IMR-90 (cell line): ENCODE measurements around the gene MRS2. TPM values are rescaled to one million over a fixed set of nuclear protein-coding genes. Genes with fewer than 3 reads are reported as not detected.

Experiments used
- ATAC-seq: fragments of 200-7000 bp; cut with Tn5 transposase; 2 replicates; pipeline ENCODE4 v1.9.1; 2020; ENCODE audit warnings: low read depth, mild to moderate bottlenecking, moderate library complexity
- BruUV-seq: library from RNA; stranded (reverse); fragments of 400-500 nt; replicated peaks from 2 replicates; lab custom pipeline; 2021; lab: Mats Ljungman, UMichigan
- CTCF ChIA-PET: fragments of 300-600 bp; formaldehyde crosslinking; extraction: SDS; loops from one replicate; lab custom pipeline; 2021; ENCODE audit warnings: antibody characterized with exemption; lab: Yijun Ruan, JAX
- POLR2A ChIA-PET: fragments of 300-600 bp; sonication (Branson Sonifier 250); formaldehyde crosslinking; loops from one replicate; lab custom pipeline; 2022; ENCODE audit warnings: antibody characterized with exemption; ENCODE audit not compliant: unreplicated experiment; lab: Charles Lee
- DNase-seq: peaks from one replicate; pipeline ENCODE4 v3.0.0; 2013
- H2AFZ ChIP-seq: replicated peaks from 2 replicates; pipeline ENCODE3; 2013; ENCODE audit warnings: low read length, mild to moderate bottlenecking; ENCODE audit not compliant: poor library complexity
- H2AK5ac ChIP-seq: 2 replicates; pipeline ENCODE4 v1.6.1; 2013; ENCODE audit warnings: low read depth, low read length, inconsistent platforms
- H2AK9ac ChIP-seq: replicated peaks from 2 replicates; pipeline ENCODE3; 2013; ENCODE audit warnings: mild to moderate bottlenecking, low read depth, low read length, moderate library complexity; ENCODE audit not compliant: poor library complexity
- H2BK120ac ChIP-seq: 2 replicates; pipeline ENCODE4 v1.6.1; 2013; ENCODE audit warnings: low read depth, low read length, inconsistent platforms
- H2BK15ac ChIP-seq: 3 replicates; pipeline ENCODE4 v1.6.1; 2013; ENCODE audit warnings: low read depth, low read length, inconsistent platforms
- H2BK20ac ChIP-seq: 2 replicates; pipeline ENCODE4 v1.6.1; 2013; ENCODE audit warnings: low read depth, mild to moderate bottlenecking, inconsistent platforms, low read length, moderate library complexity
- H2BK5ac ChIP-seq: 2 replicates; pipeline ENCODE4 v1.6.1; 2013; ENCODE audit warnings: mild to moderate bottlenecking, low read depth, low read length, inconsistent platforms; ENCODE audit not compliant: poor library complexity, severe bottlenecking
- H3K14ac ChIP-seq: replicated peaks from 2 replicates; pipeline ENCODE4 v1.6.1; 2013; ENCODE audit warnings: low read depth, low read length, inconsistent platforms
- H3K18ac ChIP-seq: 2 replicates; pipeline ENCODE4 v1.6.1; 2013; ENCODE audit warnings: low read depth, low read length, control low read depth
- H3K23ac ChIP-seq: 2 replicates; pipeline ENCODE4 v1.6.1; 2013; ENCODE audit warnings: low read depth, low read length, inconsistent platforms
- H3K27ac ChIP-seq: 2 replicates; pipeline ENCODE4 v1.5.1; 2013; ENCODE audit warnings: mild to moderate bottlenecking, control low read depth, low read length; ENCODE audit not compliant: insufficient read depth
- H3K27me3 ChIP-seq: 2 replicates; pipeline ENCODE4 v1.6.1; 2013; ENCODE audit warnings: low read length; ENCODE audit not compliant: control insufficient read depth, insufficient read depth
- H3K36me3 ChIP-seq: 2 replicates; pipeline ENCODE4 v1.6.1; 2013; ENCODE audit warnings: low read length, mixed read lengths; ENCODE audit not compliant: control insufficient read depth, insufficient read depth
- H3K4ac ChIP-seq: 2 replicates; pipeline ENCODE4 v1.6.1; 2013; ENCODE audit warnings: low read depth, low read length, inconsistent platforms
- H3K4me1 ChIP-seq: 2 replicates; pipeline ENCODE4 v1.6.1; 2013; ENCODE audit warnings: low read length, mixed read lengths; ENCODE audit not compliant: control insufficient read depth, insufficient read depth
- H3K4me2 ChIP-seq: 2 replicates; pipeline ENCODE4 v1.6.1; 2013; ENCODE audit warnings: low read depth, mild to moderate bottlenecking, control low read depth, low read length, moderate library complexity
- H3K4me3 ChIP-seq: 2 replicates; pipeline ENCODE4 v1.5.1; 2013; ENCODE audit warnings: low read depth, mild to moderate bottlenecking, control low read depth, low read length, moderate library complexity; ENCODE audit not compliant: insufficient read depth
- H3K56ac ChIP-seq: 2 replicates; pipeline ENCODE4 v1.6.1; 2013; ENCODE audit warnings: low read length, inconsistent platforms; ENCODE audit not compliant: insufficient read depth; ENCODE audit errors: extremely low read depth
- H3K79me1 ChIP-seq, 2 experiments: 2 replicates each; pipeline ENCODE4 v1.6.1; 2013; ENCODE audit warnings: low read length in 2 of 2, inconsistent platforms in 1 of 2, low read depth in 1 of 2
- H3K9ac ChIP-seq: 2 replicates; pipeline ENCODE4 v1.6.1; 2013; ENCODE audit warnings: low read depth, low read length, control low read depth
- H3K9me1 ChIP-seq: 2 replicates; pipeline ENCODE4 v1.6.1; 2013; ENCODE audit warnings: low read length, inconsistent platforms; ENCODE audit not compliant: insufficient read depth
- H3K9me3 ChIP-seq: 2 replicates; pipeline ENCODE4 v1.6.1; 2013; ENCODE audit warnings: low read length; ENCODE audit not compliant: control insufficient read depth, insufficient read depth
- H4K20me1 ChIP-seq: 2 replicates; pipeline ENCODE4 v1.6.1; 2013; ENCODE audit warnings: low read length, inconsistent platforms; ENCODE audit not compliant: insufficient read depth
- H4K5ac ChIP-seq: 2 replicates; pipeline ENCODE4 v1.6.1; 2013; ENCODE audit warnings: mild to moderate bottlenecking, low read depth, low read length, control low read depth
- H4K8ac ChIP-seq, 2 experiments: 2 replicates each; pipeline ENCODE4 v1.6.1; 2013; ENCODE audit warnings: low read depth in 2 of 2, low read length in 2 of 2, control low read depth in 1 of 2, inconsistent platforms in 1 of 2
- H4K91ac ChIP-seq: 2 replicates; pipeline ENCODE4 v1.6.1; 2013; ENCODE audit warnings: low read depth, low read length, inconsistent platforms; ENCODE audit not compliant: insufficient read depth
- BHLHE40 ChIP-seq: fragments of 150-350 bp; IDR thresholded peaks from 2 replicates; pipeline ENCODE4 v1.6.1; 2016; ENCODE audit warnings: mild to moderate bottlenecking, low read depth, low read length
- CEBPB ChIP-seq: IDR thresholded peaks from 2 replicates; pipeline ENCODE4 v1.6.1; 2012; ENCODE audit warnings: low read depth, low read length, improper control_type of control experiment
- CHD1 ChIP-seq: IDR thresholded peaks from 2 replicates; pipeline ENCODE4 v1.6.1; 2012; ENCODE audit warnings: low read depth, low read length, improper control_type of control experiment
- ELK1 ChIP-seq: fragments of 150-350 bp; IDR thresholded peaks from 2 replicates; pipeline ENCODE4 v1.6.1; 2016; ENCODE audit warnings: low read depth, mild to moderate bottlenecking, low read length, moderate library complexity, borderline replicate concordance
- FOS ChIP-seq: fragments of 150-350 bp; IDR thresholded peaks from 2 replicates; pipeline ENCODE4 v1.6.1; 2016; ENCODE audit warnings: low read depth, low read length
- MAFK ChIP-seq: IDR thresholded peaks from 2 replicates; pipeline ENCODE4 v1.6.1; 2012; ENCODE audit warnings: low read depth, low read length, improper control_type of control experiment
- MAZ ChIP-seq: IDR thresholded peaks from 2 replicates; pipeline ENCODE4 v1.6.1; 2012; ENCODE audit warnings: low read depth, mild to moderate bottlenecking, low read length, improper control_type of control experiment, moderate library complexity, borderline replicate concordance
- MXI1 ChIP-seq: IDR thresholded peaks from 2 replicates; pipeline ENCODE4 v1.6.1; 2012; ENCODE audit warnings: low read depth, mild to moderate bottlenecking, low read length, moderate library complexity, borderline replicate concordance
- NFE2L2 ChIP-seq: fragments of 150-350 bp; IDR thresholded peaks from 2 replicates; pipeline ENCODE4 v1.6.1; 2016; ENCODE audit warnings: low read depth, mild to moderate bottlenecking, low read length
- POLR2A ChIP-seq: IDR thresholded peaks from 2 replicates; pipeline ENCODE4 v1.6.1; 2012; ENCODE audit warnings: mild to moderate bottlenecking, low read depth, low read length
- RAD21 ChIP-seq: IDR thresholded peaks from 2 replicates; pipeline ENCODE4 v1.6.1; 2012; ENCODE audit warnings: low read length, improper control_type of control experiment
- RCOR1 ChIP-seq: IDR thresholded peaks from 2 replicates; pipeline ENCODE4 v1.6.1; 2012; ENCODE audit warnings: mild to moderate bottlenecking, low read length, improper control_type of control experiment; ENCODE audit not compliant: insufficient replicate concordance
- RFX5 ChIP-seq: IDR thresholded peaks from 2 replicates; pipeline ENCODE4 v1.8.0; 2012; ENCODE audit warnings: low read depth, mild to moderate bottlenecking, low read length, moderate library complexity
- SMC3 ChIP-seq: fragments of 150-350 bp; IDR thresholded peaks from 2 replicates; pipeline ENCODE4 v1.6.1; 2016; ENCODE audit warnings: low read depth, mild to moderate bottlenecking, antibody characterized with exemption, low read length, moderate library complexity
- WGBS, 2 experiments: methylation state at CpG; one replicate each; pipeline versions ENCODE4 v1.1.5 to v1.1.7; 2013; ENCODE audit warnings: missing lambda C conversion rate in 2 of 2; ENCODE audit not compliant: insufficient read length in 1 of 2; ENCODE audit errors: extremely low coverage in 2 of 2; 5-methylcytosine and 5-hydroxymethylcytosine counted together
- dilution Hi-C: fragments of 300-500 bp; cut with HindIII; formaldehyde crosslinking; loops from one replicate; pipeline ENCODE4 v1.14.3; 2018; ENCODE audit warnings: low sequenced_read_pairs; ENCODE audit not compliant: unreplicated experiment
- in situ Hi-C: fragments of 300-500 bp; cut with MboI; formaldehyde crosslinking; loops from 3 replicates; pipeline ENCODE4 v1.14.3; 2019; ENCODE audit warnings: low sequenced_read_pairs, inconsistent platforms, mixed read lengths
- intact Hi-C: fragments of 100-400 bp; cut with micrococcal nuclease; formaldehyde crosslinking; loops from 2 replicates; pipeline ENCODE4 v1.10.0; 2022
- polyA plus RNA-seq, 3 experiments: library from polyadenylated mRNA; depleted of rRNA; stranded (reverse); fragments of >200 nt; gene quantifications; 2 replicates each; pipeline ENCODE4 v1.2.3, GENCODE V29; 2012; ENCODE audit warnings: low replicate concordance in 1 of 3
- total RNA-seq: library from RNA; depleted of rRNA; stranded (reverse); fragments of >200 nt; gene quantifications from 2 replicates; pipeline ENCODE4 v1.2.3, GENCODE V29; 2012
- TF ChIP-seq, protein P1 (sequence below): fragments of 150-350 bp; IDR thresholded peaks from 2 replicates; pipeline ENCODE4 v1.6.1; 2017; ENCODE audit warnings: mild to moderate bottlenecking, antibody characterized with exemption, low read length, low read depth
- TF ChIP-seq, protein P2 (sequence below): conservative IDR thresholded peaks from 2 replicates; pipeline ENCODE4 v1.5.1; 2012; ENCODE audit warnings: mild to moderate bottlenecking, low read depth, low read length, improper control_type of control experiment

The MRS2 gene
- total and polyA plus RNA-seq, 2 of the 4 experiments (the other 2 are of a cell fraction), result 8.8 to 11.1 TPM

DNA sequence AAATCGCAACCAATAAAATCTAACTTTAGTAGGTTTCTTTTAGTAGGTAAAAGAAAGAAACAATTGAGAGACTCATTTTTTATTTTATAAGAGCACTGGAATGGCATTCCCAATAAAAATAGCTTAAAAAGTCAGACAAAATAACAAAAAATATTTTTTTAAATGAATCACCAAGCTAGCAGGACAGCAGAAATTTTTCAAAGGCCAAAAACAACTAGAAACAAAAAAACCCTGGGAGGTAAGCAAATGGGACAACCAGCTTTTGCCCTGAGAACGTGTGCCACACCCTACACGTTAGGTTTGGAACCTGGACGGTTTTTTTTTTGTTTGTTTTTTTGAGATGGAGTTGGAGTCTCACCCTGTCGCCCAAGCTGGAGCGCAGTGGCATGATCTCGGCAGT, 67.1 kb downstream of the MRS2 start:
- in situ Hi-C loops, result no loop called here
- H3K56ac ChIP-seq, result no peak overlapping the region
- H3K4me2 ChIP-seq, result no peak overlapping the region
- no peak overlapping the region for H3K14ac ChIP-seq
- no peaks in the 10 kb centered on the region for H3K4me1 ChIP-seq
- ChIA-PET POLR2A (no interaction called here), CTCF (interaction anchor here (0.6 kb wide), 1 partner anchor 23 kb away, joined by 3 read pairs; no protein-coding TSS in a partner anchor)
- no peak overlapping the region for H4K5ac ChIP-seq
- no peak overlapping the region for H3K23ac ChIP-seq
- H2AK9ac ChIP-seq, result no peak overlapping the region
- no peak overlapping the region for H2BK15ac ChIP-seq
- H3K9me1 ChIP-seq, result no peaks in the 10 kb centered on the region
- no peaks in the 10 kb centered on the region for H3K27me3 ChIP-seq
- no peak overlapping the region for H3K9ac ChIP-seq
- no peak overlapping the region for H3K27ac ChIP-seq
- no peak overlapping the region for H3K18ac ChIP-seq
- no peaks in the 10 kb centered on the region for H4K20me1 ChIP-seq
- H3K9me3 ChIP-seq, result no peaks in the 10 kb centered on the region
- no peak overlapping the region for H3K4me3 ChIP-seq
- ATAC-seq (no peak), DNase-seq (no peak)
- H3K79me1 ChIP-seq, result no peaks in the 10 kb centered on the region
- H2AFZ ChIP-seq, result no peak overlapping the region
- H2BK120ac ChIP-seq, result no peak overlapping the region
- H2AK5ac ChIP-seq, result no peak overlapping the region
- no peak overlapping the region for H2BK5ac ChIP-seq
- BruUV-seq, result no TSS peak
- no peak overlapping the region for H4K91ac ChIP-seq
- WGBS, 2 experiments, result no CpG with 5 or more reads among the region's 7 CpGs
- intact Hi-C loops, result no loop called here
- no peak for TF ChIP-seq MAZ
- no peak for TF ChIP-seq RFX5
- TF ChIP-seq, protein P1, sequence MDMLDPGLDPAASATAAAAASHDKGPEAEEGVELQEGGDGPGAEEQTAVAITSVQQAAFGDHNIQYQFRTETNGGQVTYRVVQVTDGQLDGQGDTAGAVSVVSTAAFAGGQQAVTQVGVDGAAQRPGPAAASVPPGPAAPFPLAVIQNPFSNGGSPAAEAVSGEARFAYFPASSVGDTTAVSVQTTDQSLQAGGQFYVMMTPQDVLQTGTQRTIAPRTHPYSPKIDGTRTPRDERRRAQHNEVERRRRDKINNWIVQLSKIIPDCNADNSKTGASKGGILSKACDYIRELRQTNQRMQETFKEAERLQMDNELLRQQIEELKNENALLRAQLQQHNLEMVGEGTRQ, result no peak
- no peak for TF ChIP-seq ELK1
- TF ChIP-seq RAD21, result no peak
- TF ChIP-seq FOS, result no peak
- no peak for TF ChIP-seq MAFK
- TF ChIP-seq BHLHE40, result no peak
- TF ChIP-seq POLR2A, result no peak
- no peak for TF ChIP-seq MXI1
- no peak for TF ChIP-seq CHD1
- TF ChIP-seq, protein P2, sequence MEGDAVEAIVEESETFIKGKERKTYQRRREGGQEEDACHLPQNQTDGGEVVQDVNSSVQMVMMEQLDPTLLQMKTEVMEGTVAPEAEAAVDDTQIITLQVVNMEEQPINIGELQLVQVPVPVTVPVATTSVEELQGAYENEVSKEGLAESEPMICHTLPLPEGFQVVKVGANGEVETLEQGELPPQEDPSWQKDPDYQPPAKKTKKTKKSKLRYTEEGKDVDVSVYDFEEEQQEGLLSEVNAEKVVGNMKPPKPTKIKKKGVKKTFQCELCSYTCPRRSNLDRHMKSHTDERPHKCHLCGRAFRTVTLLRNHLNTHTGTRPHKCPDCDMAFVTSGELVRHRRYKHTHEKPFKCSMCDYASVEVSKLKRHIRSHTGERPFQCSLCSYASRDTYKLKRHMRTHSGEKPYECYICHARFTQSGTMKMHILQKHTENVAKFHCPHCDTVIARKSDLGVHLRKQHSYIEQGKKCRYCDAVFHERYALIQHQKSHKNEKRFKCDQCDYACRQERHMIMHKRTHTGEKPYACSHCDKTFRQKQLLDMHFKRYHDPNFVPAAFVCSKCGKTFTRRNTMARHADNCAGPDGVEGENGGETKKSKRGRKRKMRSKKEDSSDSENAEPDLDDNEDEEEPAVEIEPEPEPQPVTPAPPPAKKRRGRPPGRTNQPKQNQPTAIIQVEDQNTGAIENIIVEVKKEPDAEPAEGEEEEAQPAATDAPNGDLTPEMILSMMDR, result no peak
- no peak for TF ChIP-seq NFE2L2
- TF ChIP-seq RCOR1, result no peak
- TF ChIP-seq SMC3, result no peak
- TF ChIP-seq CEBPB, result no peak
- no peaks in the 10 kb centered on the region for H3K36me3 ChIP-seq
- H4K8ac ChIP-seq, result no peak overlapping the region
- dilution Hi-C loops, result no loop called here
- H2BK20ac ChIP-seq, result no peak overlapping the region
- no peak overlapping the region for H3K4ac ChIP-seq
